SW480 (cell line): ENCODE data around the gene TEDC1.

Experiments
- DNase-seq: peaks from one replicate; pipeline ENCODE4 v3.0.0-alpha.2; 2016; ENCODE audit warnings: low spot score

The TEDC1 gene

GRCh38 chr14:105490572-105491365 is at the start of gene TEDC1:
TEDC1 (plus strand) TSS chr14:105491246; CDS start chr14:105491376, 130 bp downstream.
- DNase-seq, result peak; percentile 100

DNA sequence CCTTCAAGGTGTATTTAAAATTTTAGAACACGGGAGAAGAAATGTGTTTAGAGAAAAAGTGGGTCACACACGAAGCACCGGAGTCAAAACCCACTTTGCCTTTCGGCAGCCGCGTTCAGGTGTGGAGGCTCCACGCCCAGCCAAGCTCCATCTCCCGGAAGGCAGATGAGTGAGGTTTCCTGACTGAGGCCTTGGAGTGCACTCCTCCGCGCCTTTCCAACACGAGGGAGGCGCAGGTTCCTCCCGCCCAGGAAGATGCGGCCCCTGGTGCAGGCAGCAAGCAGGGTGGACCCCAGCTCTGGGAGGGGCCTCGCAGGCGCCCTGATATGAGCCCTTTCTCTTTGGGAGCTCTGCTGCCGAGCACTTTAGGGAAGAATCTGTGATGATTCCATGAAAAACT is 48.9 kb upstream of the TEDC1 start:
- DNase-seq, result no peak

- DNase-seq, result no peak
Measured at GRCh38 chr14:105442834-105443233, 48.2 kb upstream of the TEDC1 start.

DNA sequence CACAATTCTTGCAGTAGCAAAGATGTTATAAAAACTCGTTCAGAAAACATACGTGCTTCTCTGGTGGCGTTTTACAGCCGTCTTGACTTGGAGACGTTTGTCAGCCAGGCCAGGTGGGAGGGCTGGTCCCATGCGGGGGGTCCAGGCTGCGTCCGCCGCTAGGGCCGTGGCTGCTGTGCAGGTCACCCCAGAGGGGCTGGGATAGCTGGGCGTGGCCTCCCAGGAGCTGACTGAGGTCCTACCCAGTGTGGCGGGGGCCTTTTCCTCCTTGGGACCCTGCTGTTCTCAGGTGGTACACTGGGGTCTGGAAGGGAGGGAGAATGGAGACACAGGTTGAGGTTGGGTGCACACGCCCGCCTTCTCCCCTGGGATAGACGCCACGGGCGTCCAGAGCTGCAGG is 46.2 kb upstream of the TEDC1 start:
- no peak for DNase-seq

- DNase-seq, result no peak
Measured at GRCh38 chr14:105445290-105445689, 45.8 kb upstream of the TEDC1 start.

DNA sequence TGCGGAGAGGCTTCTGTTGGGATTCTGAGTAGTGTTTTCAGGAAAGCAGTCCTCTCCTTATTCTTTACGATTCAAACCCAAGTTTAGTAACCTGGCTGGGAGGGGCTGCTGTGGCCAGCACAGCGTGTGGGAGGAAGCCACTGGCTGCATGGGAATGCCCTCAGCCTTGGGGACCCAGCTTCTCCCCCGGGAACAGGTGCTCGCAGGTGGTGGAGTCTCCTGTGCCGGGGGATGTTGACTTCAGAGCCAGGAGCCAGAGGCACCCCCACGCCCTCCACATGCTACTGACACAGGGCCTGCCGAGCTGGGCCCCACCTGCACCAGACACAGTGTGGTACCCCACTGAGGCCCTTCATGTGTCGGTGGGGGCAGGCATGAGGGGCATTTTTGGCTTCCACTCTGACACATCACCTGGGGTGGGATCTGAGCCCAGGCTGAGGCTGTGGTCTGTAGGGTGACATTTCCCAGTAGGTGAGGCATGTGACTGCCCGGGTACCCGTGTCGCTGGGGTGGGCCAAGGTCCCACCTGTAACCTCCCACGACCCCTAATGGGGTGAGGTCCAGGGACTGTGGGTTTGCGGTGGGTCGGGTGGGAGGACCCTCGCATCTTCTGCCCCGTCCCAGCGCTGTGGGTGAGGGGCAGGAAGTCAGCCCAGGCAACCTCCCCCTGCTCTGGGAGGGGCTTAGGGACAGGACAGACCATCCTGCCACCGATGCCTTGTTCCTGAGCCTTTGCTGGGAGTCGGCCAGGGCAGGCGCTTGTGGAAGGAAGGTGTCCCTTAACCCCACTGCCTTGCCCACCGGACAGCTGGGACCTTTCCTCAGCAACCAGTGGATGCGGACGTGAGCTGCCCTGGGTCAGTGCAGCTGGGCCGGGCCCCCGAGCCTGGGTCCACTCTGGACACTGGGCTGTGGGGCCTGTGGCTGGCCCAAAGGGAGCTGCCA is 44.9 kb upstream of the TEDC1 start:
- DNase-seq, result no peak

DNA sequence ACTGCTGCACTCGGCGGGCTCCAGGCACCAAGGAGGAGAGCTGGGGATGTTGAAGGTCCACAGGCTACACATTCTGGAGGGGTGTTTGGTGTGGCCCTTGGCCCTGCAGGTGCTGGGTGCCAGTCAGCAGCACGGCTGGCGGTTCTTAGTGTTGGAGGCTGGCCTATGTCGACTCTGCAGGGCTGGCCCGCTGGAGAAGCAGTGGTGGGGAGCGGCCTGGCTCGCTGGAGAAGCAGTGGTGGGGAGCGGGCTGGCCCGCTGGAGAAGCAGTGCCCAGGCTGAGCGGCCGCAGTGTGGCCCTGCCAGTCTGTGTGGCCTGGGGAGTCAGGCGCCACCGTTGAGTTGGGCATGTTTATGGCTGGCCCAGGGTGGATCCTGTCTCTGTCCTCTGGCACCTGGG is 44.1 kb upstream of the TEDC1 start:
- DNase-seq, result no peak

DNA sequence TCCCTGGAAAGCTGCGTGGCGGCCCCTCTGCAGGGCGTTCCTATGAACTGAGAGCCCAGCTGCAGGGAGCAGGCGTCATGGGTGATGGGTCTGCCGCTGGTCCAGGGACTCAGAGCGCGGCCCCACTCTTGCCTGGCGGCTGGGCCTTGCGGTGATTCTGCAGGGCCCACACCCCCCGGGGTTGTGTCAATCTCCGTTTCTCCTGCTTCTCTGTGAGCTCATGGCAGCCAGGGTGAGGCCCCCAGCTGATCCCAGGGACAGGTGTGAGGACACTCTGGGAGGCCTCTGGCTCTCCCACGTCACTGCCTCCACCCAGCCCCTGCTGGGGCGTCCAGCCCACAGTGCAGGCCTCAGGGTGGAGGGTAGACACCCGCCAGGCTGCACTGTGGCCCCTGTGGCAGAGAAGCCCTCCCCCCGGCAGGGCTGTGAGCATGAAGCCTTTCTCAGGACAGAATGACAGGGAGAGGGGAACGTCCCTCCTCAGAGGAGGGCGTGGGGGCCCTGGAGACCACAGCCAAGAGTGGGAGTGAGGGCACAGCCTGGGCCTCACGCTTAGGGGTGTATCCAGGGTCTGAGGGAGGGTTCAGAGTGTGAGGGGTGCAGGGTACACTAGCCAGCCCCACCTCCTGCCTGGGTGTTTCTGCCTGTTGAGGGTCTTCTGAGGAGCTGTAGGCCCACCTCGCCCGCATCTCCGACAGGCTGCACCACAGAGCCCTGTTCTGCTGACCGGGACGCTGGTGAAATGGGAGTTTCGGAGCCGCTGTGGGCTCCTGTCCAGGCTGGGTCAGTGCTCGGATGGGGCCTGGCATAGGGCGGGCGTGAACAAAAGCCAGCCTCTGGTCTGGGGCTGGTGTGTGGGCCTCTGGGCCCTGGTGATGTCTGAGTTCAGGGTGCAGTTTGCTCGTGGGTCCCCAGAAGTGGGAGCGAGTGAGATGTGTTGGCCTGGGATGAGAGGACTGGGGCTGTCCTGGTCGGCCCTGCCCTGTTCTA is 43.1 kb upstream of the TEDC1 start:
- DNase-seq, result no peak

DNA sequence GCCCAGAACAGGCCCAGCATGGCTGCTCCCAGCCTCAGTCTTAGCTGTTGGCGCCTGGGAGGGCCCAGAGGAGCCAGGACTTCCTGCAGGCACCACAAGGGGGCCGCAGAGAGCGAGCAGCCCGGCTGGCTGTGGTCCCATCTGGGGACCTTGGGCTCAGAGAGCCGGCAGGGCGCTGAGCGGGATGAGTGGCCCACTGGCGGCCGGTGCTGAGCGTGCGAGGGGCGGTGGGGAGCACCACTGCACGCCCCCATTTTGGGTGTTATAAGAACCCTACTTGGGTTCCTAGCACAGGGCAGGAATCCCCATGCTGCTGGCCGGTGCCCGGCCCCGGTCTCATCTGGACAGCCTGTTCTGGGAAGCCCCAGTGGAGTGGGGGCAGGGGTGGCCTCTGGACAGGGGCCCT is 42.3 kb upstream of the TEDC1 start:
- DNase-seq, result no peak

DNA sequence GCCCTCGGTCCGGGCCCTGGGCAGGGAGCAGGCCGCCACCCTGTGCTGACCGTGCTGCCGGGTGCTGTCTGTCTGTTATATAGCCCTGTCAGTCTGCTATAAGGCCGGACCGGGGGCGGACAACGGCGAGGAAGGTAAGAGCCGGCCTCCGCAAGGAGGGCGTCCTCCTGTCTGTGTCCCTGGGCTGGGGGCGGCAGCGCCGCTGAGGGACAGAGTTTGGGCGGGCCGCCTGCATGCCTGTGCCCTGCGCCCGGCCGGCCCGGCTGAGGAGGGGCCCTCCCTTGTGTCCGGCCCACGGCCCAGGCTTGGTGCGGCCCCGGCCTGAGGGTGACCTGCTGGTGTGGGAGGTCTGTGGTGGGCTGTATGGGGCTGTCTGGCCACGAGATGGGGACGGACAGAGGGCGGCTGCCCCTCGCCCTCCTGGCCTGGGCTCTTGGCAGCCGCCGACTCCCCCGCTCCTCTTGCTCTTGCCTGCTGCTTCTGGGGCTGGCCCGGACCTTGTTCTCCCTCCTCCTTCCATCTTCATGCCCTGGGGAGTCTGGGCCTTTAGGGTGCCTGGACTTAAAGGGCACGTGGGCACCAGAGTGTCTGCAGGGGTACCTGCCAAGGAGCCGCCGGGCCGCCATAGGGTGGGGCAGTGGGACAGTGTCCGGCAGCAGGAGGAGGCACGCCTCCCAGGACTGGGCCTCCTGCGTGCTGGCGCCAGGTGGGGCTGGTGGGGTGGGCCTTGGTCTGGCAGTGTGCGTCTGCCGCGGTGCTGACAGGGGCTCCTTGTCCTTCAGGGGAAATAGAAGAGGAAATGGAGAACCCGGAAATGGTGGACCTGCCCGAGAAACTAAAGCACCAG is 41.5 kb upstream of the TEDC1 start:
- DNase-seq, result no peak

DNA sequence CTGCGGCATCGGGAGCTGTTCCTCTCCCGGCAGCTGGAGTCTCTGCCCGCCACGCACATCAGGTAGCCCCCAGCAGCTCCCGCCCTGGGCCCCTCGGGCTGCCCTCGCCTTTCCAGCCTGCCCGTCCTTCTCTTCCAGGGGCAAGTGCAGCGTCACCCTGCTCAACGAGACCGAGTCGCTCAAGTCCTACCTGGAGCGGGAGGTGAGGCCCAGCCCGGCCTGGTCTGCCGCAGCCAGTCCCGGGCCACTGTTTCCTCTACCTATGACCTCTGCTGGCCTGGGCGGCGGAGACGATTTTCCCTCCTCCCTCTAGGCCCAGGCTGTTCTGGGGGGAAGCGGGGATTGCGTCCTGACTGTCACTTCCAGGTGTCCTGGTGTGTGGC is 40.9 kb upstream of the TEDC1 start:
- DNase-seq, result no peak

DNA sequence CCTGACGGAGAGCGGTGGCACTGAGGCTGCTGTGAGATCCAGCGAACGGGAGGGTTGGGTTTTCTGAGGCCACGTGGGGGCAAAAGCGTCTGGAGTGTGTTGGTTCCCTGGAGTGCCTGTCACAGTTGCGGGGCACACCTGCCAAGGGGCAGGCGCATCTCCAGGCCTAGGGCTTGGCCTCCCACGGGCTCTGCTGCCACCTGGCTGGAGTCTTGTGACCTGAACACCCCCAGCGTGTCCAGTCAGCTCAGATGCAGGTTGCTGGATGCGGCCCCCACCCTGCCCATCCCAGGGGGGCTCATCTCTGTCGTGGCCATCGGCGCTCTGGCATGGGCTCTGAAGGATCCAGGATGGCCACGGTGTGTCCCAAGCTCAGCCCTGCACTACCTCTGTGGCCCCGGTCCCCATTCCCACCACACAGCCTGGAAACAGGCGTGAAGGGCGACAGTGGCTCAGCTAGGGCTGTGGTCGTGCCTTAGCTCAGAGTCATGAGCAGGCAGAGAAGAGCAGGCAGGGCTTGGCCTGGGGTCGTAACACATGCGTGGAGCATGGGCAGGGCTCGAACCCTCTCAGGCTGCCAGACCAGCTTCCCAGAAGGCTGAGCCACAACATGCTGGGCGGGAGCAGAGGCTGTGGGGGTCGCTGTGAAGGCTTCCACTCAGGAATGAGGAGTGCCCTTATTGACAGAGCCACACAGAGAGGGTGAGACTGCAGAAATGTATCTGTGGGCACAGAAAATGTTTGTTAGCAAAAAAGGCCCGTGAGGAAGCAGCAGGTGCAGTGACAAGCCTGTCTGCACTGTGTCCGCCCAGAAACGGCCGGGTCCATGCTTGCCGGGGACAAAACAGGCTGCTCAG is 40.0 kb upstream of the TEDC1 start:
- no peak for DNase-seq

GRCh38 chr14:105452963-105453362 is 38.1 kb upstream of the TEDC1 start:
- no peak for DNase-seq

- no peak for DNase-seq
Measured at GRCh38 chr14:105453847-105454246, 37.2 kb upstream of the TEDC1 start.

DNA sequence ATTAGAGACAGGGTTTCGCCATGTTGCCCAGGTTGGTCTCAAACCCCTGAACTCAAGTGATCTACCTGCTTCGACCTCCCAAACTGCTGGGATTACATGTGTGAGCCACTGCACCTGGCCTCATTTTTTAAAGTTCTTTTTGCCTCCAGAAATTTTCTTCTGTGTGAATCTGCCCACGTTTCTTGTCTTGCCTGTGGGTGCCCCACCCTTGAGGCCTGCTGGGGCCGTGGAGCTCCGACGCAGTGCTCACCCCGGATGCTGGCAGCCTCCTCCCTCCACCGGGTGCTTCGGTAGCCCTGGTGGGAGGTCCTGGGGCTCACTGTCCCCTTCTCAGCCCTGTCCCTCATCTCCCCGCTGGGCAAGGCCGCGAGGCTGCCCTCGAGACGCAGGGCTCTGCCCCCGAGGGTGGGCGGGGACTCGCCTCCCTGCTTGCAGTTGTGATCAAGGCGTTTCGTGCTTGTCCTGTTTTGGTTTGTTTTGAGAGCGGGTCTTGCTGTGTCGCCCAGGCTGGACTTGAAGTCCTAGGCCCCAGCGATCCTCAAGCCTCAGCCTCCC is 35.9 kb upstream of the TEDC1 start:
- no peak for DNase-seq

GRCh38 chr14:105455766-105456660 is 35.0 kb upstream of the TEDC1 start:
- DNase-seq, result no peak

GRCh38 chr14:105456736-105457617 is 34.1 kb upstream of the TEDC1 start:
- DNase-seq, result no peak

- no peak for DNase-seq
Measured at GRCh38 chr14:105458010-105458409, 33.0 kb upstream of the TEDC1 start.
